ENCODE data around the gene DBT. TPM values are rescaled to one million over a fixed set of nuclear protein-coding genes. Genes with fewer than 3 reads are reported as not detected.

The DBT gene
- total and polyA plus RNA-seq, 10 of the 15 experiments (the other 5 are each of a cell fraction or from before 2014, with no cell fraction given): 2.1 to 15.9 (median 6.9) TPM

GRCh38 chr1:100249537-100250257 is at the start of gene DBT (continued):
- TF ChIP-seq ATF2 (IDR thresholded peaks at IDR 0.05; ENCODE audit: low read length) (no peak), BMI1 (IDR thresholded peaks at IDR 0.05; ENCODE audit: borderline replicate concordance) (no peak), CTCF (IDR thresholded peaks at IDR 0.05 in 2 of 3, conservative IDR thresholded peaks at IDR 0.05 in 1 of 3; ENCODE audit: control insufficient read depth in 2 of 3, extremely low read depth in 1 of 3, insufficient read depth in 1 of 3, low read depth in 3 of 3, low read length in 3 of 3) (no peak), ZZZ3 (IDR thresholded peaks at IDR 0.05; ENCODE audit: control insufficient read depth, insufficient read length, low read depth) (no peak), SMAD5 (IDR thresholded peaks at IDR 0.05; ENCODE audit: low read depth) (peak; percentile 93), BRCA1 (IDR thresholded peaks at IDR 0.05; ENCODE audit: low read depth, low read length) (no peak), BCLAF1 (IDR thresholded peaks at IDR 0.05) (no peak), CBFB (IDR thresholded peaks at IDR 0.05; ENCODE audit: low read depth) (peak; percentile 44; the same call in 1 of the 2 replicates), EED (IDR thresholded peaks at IDR 0.05; ENCODE audit: low read depth) (peak; percentile 26; the same call in 1 of the 2 replicates), HDGF (IDR thresholded peaks at IDR 0.05) (peak; percentile 67; the same call in 1 of the 2 replicates), ZNF274 (IDR thresholded peaks at IDR 0.05; ENCODE audit: insufficient read depth, insufficient read length) (no peak), SUZ12 (IDR thresholded peaks at IDR 0.05; ENCODE audit: unreplicated experiment) (no peak), KLF5 (IDR thresholded peaks at IDR 0.05; ENCODE audit: partially characterized antibody) (peak; percentile 42), NKRF (conservative IDR thresholded peaks at IDR 0.05) (peak; percentile 76), ZNF217 (IDR thresholded peaks at IDR 0.05) (no peak), HCFC1 (IDR thresholded peaks at IDR 0.05; ENCODE audit: low read length) (peak; percentile 55; the same call in 1 of the 2 replicates), NFYA (IDR thresholded peaks at IDR 0.05; ENCODE audit: borderline replicate concordance, low read depth, low read length) (no peak), YY1 (IDR thresholded peaks at IDR 0.05; ENCODE audit: low read depth, low read length) (peak; percentile 98), CREM (IDR thresholded peaks at IDR 0.05; ENCODE audit: low read depth) (peak; percentile 77), GATAD2B (conservative IDR thresholded peaks at IDR 0.05; ENCODE audit: low read depth) (0 out of 2 replicates have a peak, but pooled peaks have one; percentile 46), STAT1 (conservative IDR thresholded peaks at IDR 0.05) (no peak), FOS (IDR thresholded peaks at IDR 0.05; ENCODE audit: borderline replicate concordance, extremely low read depth, insufficient read length) (peak; percentile 4)
